Liver (tissue), 9 donors: ENCODE results near the gene SPON2. TPM values are rescaled to one million over a fixed set of nuclear protein-coding genes. Genes with fewer than 3 reads are reported as not detected.

Experiments
- DNase-seq: peaks from one replicate; pipeline ENCODE4 v3.0.0-alpha.2; 2017; ENCODE audit warnings: low spot score
- H3K27ac ChIP-seq, 2 donors: one replicate each; pipeline ENCODE4 v1.7.0; 2013; ENCODE audit warnings: inconsistent platforms in 2 of 2, low read length in 2 of 2, control low read depth in 1 of 2, low read depth in 1 of 2, mild to moderate bottlenecking in 1 of 2
- H3K27me3 ChIP-seq, 4 donors: one replicate each; pipeline versions ENCODE4 v1.6.1 to v1.7.0; 2013; ENCODE audit warnings: low read length in 3 of 4, inconsistent platforms in 1 of 4, mild to moderate bottlenecking in 1 of 4, moderate library complexity in 1 of 4; ENCODE audit not compliant: control insufficient read depth in 4 of 4, insufficient read depth in 4 of 4
- H3K36me3 ChIP-seq, 4 donors: one replicate each; pipeline versions ENCODE4 v1.6.1 to v1.7.0; 2013; ENCODE audit warnings: low read length in 3 of 4, mild to moderate bottlenecking in 3 of 4, low read depth in 1 of 4, moderate library complexity in 1 of 4; ENCODE audit not compliant: control insufficient read depth in 4 of 4, insufficient read depth in 3 of 4
- H3K4me1 ChIP-seq, 4 donors: one replicate each; pipeline versions ENCODE4 v1.6.1 to v1.7.0; 2013; ENCODE audit warnings: low read length in 3 of 4, mild to moderate bottlenecking in 3 of 4, moderate library complexity in 1 of 4; ENCODE audit not compliant: control insufficient read depth in 4 of 4, insufficient read depth in 4 of 4
- H3K4me3 ChIP-seq, 3 donors: one replicate each; pipeline versions ENCODE4 v1.6.1 to v1.7.0; 2013; ENCODE audit warnings: low read length in 3 of 3, control low read depth in 1 of 3, low read depth in 1 of 3, mild to moderate bottlenecking in 1 of 3
- H3K9ac ChIP-seq, 2 donors: one replicate each; pipeline ENCODE4 v1.7.0; 2013; ENCODE audit warnings: low read length in 2 of 2, mild to moderate bottlenecking in 2 of 2, moderate library complexity in 2 of 2, control low read depth in 1 of 2, low read depth in 1 of 2
- H3K9me3 ChIP-seq, 4 donors: one replicate each; pipeline versions ENCODE4 v1.6.1 to v1.7.0; 2013; ENCODE audit warnings: low read length in 3 of 4; ENCODE audit not compliant: control insufficient read depth in 4 of 4
- ATF3 ChIP-seq: IDR thresholded peaks from 2 replicates; pipeline ENCODE4 v1.6.1; 2016; ENCODE audit warnings: antibody characterized with exemption
- CTCF ChIP-seq: fragments of 150-350 bp; IDR thresholded peaks from 2 replicates; pipeline ENCODE4 v1.5.1; 2017; ENCODE audit warnings: improper control_type of control experiment, low read depth, low read length; ENCODE audit not compliant: missing input control
- EGR1 ChIP-seq, 2 donors: IDR thresholded peaks; 2 replicates each; pipeline ENCODE4 v1.6.1; 2016 to 2018; ENCODE audit warnings: antibody characterized with exemption in 2 of 2, low read depth in 2 of 2
- GABPA ChIP-seq, 2 donors: IDR thresholded peaks in 1 of 2; conservative IDR thresholded peaks in 1 of 2; 2 replicates each; pipeline ENCODE4 v1.6.1; 2016; ENCODE audit warnings: antibody characterized with exemption in 2 of 2, mild to moderate bottlenecking in 1 of 2, moderate library complexity in 1 of 2
- HNF4A ChIP-seq, 2 donors: conservative IDR thresholded peaks; 2 replicates each; pipeline ENCODE4 v1.6.1; 2016; ENCODE audit warnings: antibody characterized with exemption in 2 of 2, mild to moderate bottlenecking in 2 of 2
- HNF4G ChIP-seq: IDR thresholded peaks from 2 replicates; pipeline ENCODE4 v1.6.1; 2016; ENCODE audit warnings: antibody characterized with exemption
- JUND ChIP-seq, 2 donors: IDR thresholded peaks; 2 replicates each; pipeline ENCODE4 v1.6.1; 2016; ENCODE audit warnings: antibody characterized with exemption in 2 of 2
- RAD21 ChIP-seq, 2 donors: IDR thresholded peaks; 2 replicates each; pipeline ENCODE4 v1.6.1; 2016; ENCODE audit warnings: antibody characterized with exemption in 2 of 2, mild to moderate bottlenecking in 2 of 2
- REST ChIP-seq: IDR thresholded peaks from 2 replicates; pipeline ENCODE4 v1.6.1; 2016; ENCODE audit warnings: antibody characterized with exemption, mild to moderate bottlenecking
- RXRA ChIP-seq, 2 donors: IDR thresholded peaks; 2 replicates each; pipeline ENCODE4 v1.6.1; 2017 to 2018; ENCODE audit warnings: antibody characterized with exemption in 2 of 2, mild to moderate bottlenecking in 1 of 2
- SP1 ChIP-seq: IDR thresholded peaks from 2 replicates; pipeline ENCODE4 v1.6.1; 2018; ENCODE audit warnings: antibody characterized with exemption, mild to moderate bottlenecking
- TAF1 ChIP-seq: conservative IDR thresholded peaks from 2 replicates; pipeline ENCODE4 v1.6.1; 2016; ENCODE audit warnings: antibody characterized with exemption, mild to moderate bottlenecking
- YY1 ChIP-seq: IDR thresholded peaks from 2 replicates; pipeline ENCODE4 v1.6.1; 2016; ENCODE audit warnings: antibody characterized with exemption, mild to moderate bottlenecking
- WGBS: extraction: QIAGEN DNeasy Blood & Tissue Kit; methylation state at CpG from one replicate; pipeline ENCODE4 v1.1.7; 2013; 5-methylcytosine and 5-hydroxymethylcytosine counted together
- polyA plus RNA-seq, 2 donors: library from polyadenylated mRNA; stranded (reverse) in 1 of 2; unstranded in 1 of 2; fragments of 200-250 nt in 1 of 2; fragments of >200 nt in 1 of 2; fragmentation: Nextera tagmentation in 1 of 2; extraction: Ambion mirVana in 1 of 2; gene quantifications; one replicate each; pipeline versions ENCODE4 v1.2.1 to v1.2.3, GENCODE V29; 2013 to 2015
- total RNA-seq, 2 donors: library from RNA; depleted of rRNA; stranded (reverse); fragments of >200 nt; gene quantifications; one replicate each; pipeline ENCODE4 v1.2.3, GENCODE V29; 2014
- donor health status: healthy.
- donor health status: healthy.
- donor health status: healthy.
- donor health status: healthy.
- donor health status: healthy.

SPON2 gene
- total and polyA plus RNA-seq, 4 donors, result 35.7 to 80.3 (median 72.3) TPM

GRCh38 chr4:1164956-1165545 lies 7.3 kb downstream of the SPON2 start:
- TF ChIP-seq REST (no peak), RAD21 (IDR thresholded peaks at IDR 0.05) (no peak), YY1 (no peak), RXRA (IDR thresholded peaks at IDR 0.05) (no peak)
- peaks cover 3 to 24% (median 13%) of the 10 kb centered on the region in 4 donors for H3K4me1 ChIP-seq
- H3K9me3 ChIP-seq, result no peaks in the 10 kb centered on the region
- no peak for DNase-seq
- no peak overlapping the region for H3K4me3 ChIP-seq
- peaks cover 1 to 5% (median 4%) of the 10 kb centered on the region in 4 donors for H3K36me3 ChIP-seq
- H3K9ac ChIP-seq, result no peak overlapping the region
- no peaks in the 10 kb centered on the region for H3K27me3 ChIP-seq
- WGBS, result 98% methylated on average over 13 of the region's 13 CpGs
- no peak overlapping the region for H3K27ac ChIP-seq

GRCh38 chr4:1164444-1164843 lies 7.9 kb downstream of the SPON2 start:
- H3K4me1 ChIP-seq, result peaks cover 4 to 24% (median 13%) of the 10 kb centered on the region in 4 donors
- peaks cover 1 to 3% (median 2%) of the 10 kb centered on the region in 4 donors for H3K36me3 ChIP-seq
- no peaks in the 10 kb centered on the region for H3K27me3 ChIP-seq
- H3K9me3 ChIP-seq, result no peaks in the 10 kb centered on the region
- DNase-seq, result no peak
- no peak overlapping the region for H3K27ac ChIP-seq
- no peak for TF ChIP-seq HNF4A (conservative IDR thresholded peaks at IDR 0.05)
- TF ChIP-seq SP1, result no peak
- no peak for TF ChIP-seq JUND (IDR thresholded peaks at IDR 0.05)
- no peak for TF ChIP-seq YY1
- no peak for TF ChIP-seq ATF3
- TF ChIP-seq GABPA (IDR thresholded peaks at IDR 0.05 in 1 of 2, conservative IDR thresholded peaks at IDR 0.05 in 1 of 2), result no peak
- no peak for TF ChIP-seq EGR1 (IDR thresholded peaks at IDR 0.05; ENCODE audit: low read depth in 2 of 2)
- TF ChIP-seq TAF1, result no peak
- TF ChIP-seq HNF4G, result no peak
- no peak for TF ChIP-seq CTCF
- WGBS, result 95% methylated on average over 5 of the region's 5 CpGs
- no peak overlapping the region for H3K9ac ChIP-seq
- H3K4me3 ChIP-seq, result no peak overlapping the region
